ENCODE data around the gene PPP2R2D.
"Not testable (repeated sequence)": the region's sequence is repeated elsewhere in the genome, so short reads cannot be mapped to it uniquely, and the experiment has no call there.

Gene PPP2R2D

GRCh38 chr10:131979336-131979735 is 78.5 kb downstream of the PPP2R2D start:
- DNase-seq, result no peak

GRCh38 chr10:131979821-131980270 is 79.0 kb downstream of the PPP2R2D start:
- DNase-seq, result no peak

- DNase-seq, result no peak
These were observed 79.5 kb downstream of the PPP2R2D start for GRCh38 chr10:131980321-131980720.

- no peak for DNase-seq
These were observed 80.1 kb downstream of the PPP2R2D start for GRCh38 chr10:131980761-131981428.

- DNase-seq, result peak; percentile 97
These were observed 80.8 kb downstream of the PPP2R2D start, which contains the start of gene BNIP3 for GRCh38 chr10:131981429-131982184. Gene BNIP3, minus strand, starts transcription at chr10:131981923. Its CDS starts 117 bp downstream, at chr10:131981806.

GRCh38 chr10:131982185-131982756 is 81.5 kb downstream of the PPP2R2D start:
- no peak for DNase-seq

GRCh38 chr10:131982796-131983195 is 82.0 kb downstream of the PPP2R2D start:
- no peak for DNase-seq

- DNase-seq, result no peak
These were observed 83.0 kb downstream of the PPP2R2D start for GRCh38 chr10:131983780-131984179.

- DNase-seq, result not testable (repeated sequence)
These were observed 86.0 kb downstream of the PPP2R2D start for GRCh38 chr10:131986851-131987250.

- DNase-seq, result not testable (repeated sequence)
These were observed 86.5 kb downstream of the PPP2R2D start for GRCh38 chr10:131987301-131987700.

GRCh38 chr10:131987786-131988185 is 87.0 kb downstream of the PPP2R2D start:
- DNase-seq, result not testable (repeated sequence)

- no peak for DNase-seq
These were observed 90.9 kb downstream of the PPP2R2D start for GRCh38 chr10:131991726-131992125.

GRCh38 chr10:131993275-131993674 is 92.5 kb downstream of the PPP2R2D start:
- DNase-seq, result no peak

GRCh38 chr10:131994435-131994834 is 93.6 kb downstream of the PPP2R2D start:
- no peak for DNase-seq

GRCh38 chr10:131996466-131997365 is 95.9 kb downstream of the PPP2R2D start:
- no peak for DNase-seq

- no peak for DNase-seq
These were observed 96.7 kb downstream of the PPP2R2D start for GRCh38 chr10:131997366-131998049.

GRCh38 chr10:131998050-131998844 is 97.4 kb downstream of the PPP2R2D start:
- no peak for DNase-seq

GRCh38 chr10:131998845-131999681 is 98.3 kb downstream of the PPP2R2D start:
- no peak for DNase-seq

- no peak for DNase-seq
These were observed 100.6 kb downstream of the PPP2R2D start for GRCh38 chr10:132001238-132001972.

GRCh38 chr10:132002004-132002403 is 101.2 kb downstream of the PPP2R2D start:
- no peak for DNase-seq

Measured in stimulated activated CD4-positive, alpha-beta T cell treated with anti-CD3 and anti-CD28 coated beads, Interleukin-4, amount 100 ng/mL, for 1 hour (primary cell).